DMS153 (cell line): ENCODE data around the gene NUDCD3.

ENCODE experiments used
- DNase-seq: peaks from one replicate; lab custom pipeline; 2025; lab: John Stamatoyannopoulos, UW

Gene NUDCD3

DNA sequence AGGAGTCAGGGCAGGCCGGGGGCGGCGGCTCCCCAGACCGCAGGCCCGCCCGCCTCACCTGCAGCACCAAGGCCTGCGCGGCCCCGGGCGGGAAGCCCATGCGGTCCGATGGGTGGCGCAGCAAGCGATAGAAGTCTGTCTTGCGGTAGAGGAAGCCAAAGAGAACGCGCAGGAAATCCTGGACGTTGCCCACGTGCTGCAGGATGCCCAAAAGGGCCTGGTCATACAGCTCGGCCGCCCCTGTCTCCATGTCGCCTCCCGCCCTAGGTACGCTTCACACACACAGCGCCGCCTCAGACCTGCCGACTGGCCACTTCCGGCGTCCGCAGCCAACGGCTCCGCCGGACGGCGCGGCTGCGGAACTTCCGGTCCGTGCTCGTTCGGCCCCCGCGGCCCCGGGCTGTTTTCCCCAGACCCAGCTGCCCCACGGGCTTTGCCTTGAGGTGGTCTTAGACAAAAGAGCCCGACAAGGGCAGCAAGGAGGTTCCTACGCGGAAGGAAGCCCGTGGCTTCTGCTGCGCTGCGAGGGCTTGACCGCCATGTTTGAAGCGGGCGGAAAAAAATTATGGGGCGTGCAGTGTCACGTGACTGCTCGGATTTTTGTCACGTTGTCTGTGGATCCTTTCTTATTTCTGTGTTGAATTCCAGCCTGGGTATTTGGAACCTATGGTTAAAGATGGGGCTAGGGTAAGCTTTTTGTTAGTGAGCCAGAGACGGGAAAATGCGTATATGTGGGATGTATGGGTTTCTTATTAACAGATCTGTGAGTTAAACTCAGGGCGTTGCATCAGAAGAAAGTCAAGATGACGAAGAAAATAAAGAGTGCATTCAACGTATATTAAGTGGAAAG, at the start of gene NUDCD3:
TSS of gene NUDCD3 (minus strand) at position 308 of the 850 bp plus-strand sequence. CDS start at position 250, 58 bp downstream.
- peak; percentile 85 for DNase-seq

DNA sequence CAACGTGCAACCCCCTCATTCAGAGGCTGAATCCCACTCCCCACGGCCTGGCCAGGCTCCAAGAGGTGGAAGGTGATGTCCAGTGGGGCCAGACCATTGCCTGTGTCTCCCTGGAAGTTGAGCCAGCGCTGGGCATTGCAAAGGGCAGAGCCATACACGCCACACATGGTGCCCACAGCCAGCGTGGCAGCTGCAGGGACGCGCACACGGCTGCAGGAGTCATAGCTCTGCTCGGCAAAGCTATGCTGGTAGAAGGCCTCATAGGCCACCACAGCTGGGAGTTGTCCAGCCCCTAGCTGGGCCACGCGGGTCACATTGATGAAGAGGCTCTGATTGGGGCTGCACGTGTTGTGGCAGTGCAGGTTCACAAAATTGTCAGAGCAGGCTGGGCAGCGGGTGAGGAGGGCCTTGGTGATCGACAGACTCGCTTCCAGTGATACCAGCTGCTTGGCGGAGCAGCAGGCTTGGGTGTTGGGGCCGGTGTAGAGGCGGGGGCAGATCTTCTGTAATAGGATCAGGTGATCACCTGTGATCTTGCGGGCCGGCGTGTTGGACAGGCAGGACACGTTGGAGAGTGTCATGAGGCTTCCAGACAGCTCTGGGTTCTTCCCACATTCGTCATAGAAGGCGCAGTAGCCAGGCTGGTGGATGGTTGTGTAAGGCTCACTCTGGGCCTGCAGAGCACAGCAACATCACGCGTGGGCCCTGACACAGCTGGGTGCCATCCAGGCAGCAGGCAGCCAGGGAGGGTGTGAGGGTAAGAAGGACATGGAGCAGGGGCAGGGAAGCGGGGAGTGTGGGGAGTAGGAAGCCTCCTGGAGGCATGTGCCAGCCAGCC, 49.4 kb upstream of the NUDCD3 start:
- no peak for DNase-seq

DNA sequence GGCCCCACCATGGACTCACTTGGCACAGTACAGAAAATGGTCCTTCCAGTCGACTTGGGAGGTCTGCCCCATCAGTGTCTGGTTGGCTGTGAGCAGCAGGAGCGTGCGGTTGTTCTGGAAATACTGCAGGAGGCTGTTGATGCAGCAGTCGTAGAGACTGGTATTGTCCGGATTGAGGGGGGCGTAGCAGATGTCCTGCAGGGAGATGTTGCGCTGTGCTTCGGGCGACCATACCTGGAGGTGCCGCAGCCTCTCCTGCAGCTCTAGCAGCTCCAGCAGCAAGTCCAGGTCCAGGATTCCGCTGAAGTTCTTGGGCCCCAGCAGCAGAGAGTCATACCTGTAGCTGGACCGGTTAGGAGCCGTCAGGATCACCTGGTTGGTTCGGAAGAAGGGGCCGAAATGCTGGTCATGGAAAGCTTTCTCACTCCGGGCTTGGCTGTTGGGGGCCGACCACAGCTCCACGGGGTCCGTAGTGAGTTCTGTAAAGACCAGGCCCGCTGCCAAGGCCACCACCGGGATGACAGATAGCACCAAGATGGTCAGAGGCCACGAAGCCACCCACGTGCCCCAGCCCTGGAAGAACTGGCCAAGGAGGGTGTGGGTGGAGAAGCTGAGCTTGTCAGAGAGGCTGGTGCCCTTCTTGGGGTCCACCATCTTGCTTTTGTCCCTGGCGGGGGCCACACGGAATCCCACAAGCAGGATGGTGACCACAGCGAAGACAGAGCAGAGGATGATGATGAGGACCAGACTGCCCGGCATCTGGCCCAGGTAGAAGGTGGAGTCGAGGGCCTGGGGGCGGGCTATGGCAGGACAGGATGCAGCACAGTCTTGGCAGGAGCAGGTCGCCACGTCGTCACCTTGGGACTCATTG, 48.6 kb upstream of the NUDCD3 start:
- DNase-seq = no peak

DNA sequence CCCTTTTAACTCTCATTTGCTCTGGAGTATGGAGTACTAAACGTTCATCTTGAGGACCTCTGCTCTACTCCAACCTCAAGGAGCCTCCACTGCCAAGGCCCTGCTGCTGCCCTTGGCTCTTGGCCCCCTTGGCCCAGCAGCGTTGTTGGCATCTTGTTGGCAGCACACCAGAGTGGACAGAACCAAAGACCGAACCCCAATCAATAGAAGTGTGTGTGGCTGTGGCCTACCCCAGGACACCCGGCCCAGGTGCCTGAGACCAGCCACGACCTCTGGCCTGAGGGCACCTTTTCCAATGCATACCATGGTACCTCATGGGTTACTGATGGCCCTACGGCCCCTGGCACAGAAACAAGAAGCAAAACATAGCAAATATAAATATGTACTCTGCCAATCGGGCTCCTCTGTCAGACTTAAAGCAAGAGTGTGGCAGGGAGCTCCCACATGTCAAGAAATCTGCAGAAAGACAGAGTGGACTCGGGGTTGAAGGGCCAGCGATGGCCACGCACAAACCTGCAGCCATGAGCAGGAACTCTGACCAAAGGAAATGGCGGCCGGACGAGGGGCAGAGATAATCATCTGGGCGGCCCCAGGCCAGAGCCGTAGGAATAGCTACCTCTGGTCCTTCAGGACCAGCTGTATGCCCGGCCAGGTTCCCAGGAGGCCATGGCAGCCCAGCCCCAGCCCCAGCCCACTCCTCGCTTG, 47.8 kb upstream of the NUDCD3 start:
- DNase-seq = no peak

DNA sequence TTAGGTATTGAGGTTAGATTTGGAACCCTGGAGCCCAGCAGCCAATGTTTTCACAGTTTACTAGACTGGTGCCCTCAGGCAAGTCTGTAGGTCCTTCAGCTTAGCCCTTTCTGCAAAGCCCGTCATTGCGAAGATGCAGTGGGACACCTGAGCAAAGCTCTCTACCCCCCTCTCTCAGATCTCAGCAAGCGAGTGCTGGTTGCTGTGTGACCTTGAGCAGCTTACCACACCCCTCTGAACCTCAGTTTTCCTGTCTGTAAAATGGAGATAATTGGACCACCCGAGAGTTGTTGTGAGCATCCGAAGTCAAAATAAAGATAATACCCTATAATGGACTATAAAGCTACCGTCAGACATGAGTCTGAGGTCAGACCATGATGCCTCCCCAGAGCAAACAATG, 47.0 kb upstream of the NUDCD3 start:
- no peak for DNase-seq

DNA sequence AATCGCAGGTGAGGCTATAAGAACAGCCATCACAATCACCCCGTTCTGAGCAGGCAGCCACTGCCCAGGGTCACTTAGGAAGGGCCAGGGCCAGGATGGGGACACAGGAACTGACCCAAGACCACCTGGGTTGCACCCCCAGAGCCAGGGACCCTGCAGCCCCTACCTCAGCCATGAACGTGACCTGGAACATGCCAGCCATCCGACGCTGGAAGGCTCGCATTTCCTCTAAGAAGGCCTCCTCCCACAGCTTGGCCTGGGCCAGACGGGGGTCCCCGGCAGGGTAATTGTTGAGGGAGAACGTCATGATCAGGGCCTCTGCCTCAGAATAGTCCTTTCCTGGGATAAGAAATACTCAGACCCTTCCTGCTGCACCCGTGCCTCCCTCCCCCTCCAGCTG, 45.6 kb upstream of the NUDCD3 start:
- DNase-seq = no peak

DNA sequence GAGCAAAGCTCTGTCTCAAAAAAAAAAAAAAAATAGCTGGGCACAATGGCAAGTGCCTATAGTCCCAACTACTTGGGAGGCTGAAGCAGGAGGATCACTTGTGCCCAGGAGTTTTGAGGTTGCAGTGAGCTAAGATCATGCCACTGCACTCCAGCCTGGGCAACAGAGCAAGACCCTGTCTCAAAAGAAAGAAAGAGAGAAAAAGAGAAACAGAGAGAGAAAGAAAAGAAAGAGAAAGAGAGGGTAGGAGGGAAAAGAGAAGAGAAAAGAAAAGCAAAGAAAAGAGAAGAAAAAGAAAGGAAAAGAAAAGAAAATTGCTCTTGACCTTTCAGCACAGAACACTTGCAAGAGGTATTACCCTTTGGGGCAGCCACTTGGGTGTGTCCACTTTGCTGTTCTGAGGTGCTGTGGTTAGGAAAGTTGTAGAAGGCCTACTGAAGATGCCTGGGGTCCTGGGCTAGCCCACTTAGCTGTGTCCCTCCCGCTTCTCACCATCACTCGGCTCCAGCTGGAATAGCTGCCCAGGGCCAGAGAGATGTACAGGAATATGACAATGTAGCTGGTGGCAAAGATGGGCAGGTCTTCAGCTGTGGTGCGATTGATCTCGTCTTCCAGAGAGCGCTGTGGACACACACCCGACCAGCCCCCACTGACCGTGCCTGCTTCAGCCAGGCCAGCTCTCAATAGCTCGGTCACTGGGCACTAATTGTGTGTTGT, 45.0 kb upstream of the NUDCD3 start:
- no peak for DNase-seq

DNA sequence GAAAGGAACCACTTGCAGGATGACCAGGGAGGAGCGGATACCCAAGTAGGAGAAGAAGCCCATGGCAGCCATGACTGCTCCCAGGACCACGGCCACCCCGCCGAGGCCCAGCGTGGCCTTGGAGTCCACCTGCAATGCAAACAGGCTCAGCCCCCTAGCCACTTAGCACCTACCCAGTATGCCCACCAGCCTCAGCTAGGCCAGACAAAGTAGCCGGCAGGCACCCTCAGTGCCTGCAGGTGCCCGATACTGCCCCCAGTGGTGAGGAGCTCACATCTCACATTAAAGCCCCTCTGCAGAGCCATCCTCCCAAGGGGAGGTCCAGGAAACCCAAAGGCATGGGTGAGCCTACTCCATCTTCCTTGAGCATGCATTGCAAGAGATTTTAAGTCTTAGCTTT, 44.0 kb upstream of the NUDCD3 start:
- DNase-seq = peak; percentile 62

DNA sequence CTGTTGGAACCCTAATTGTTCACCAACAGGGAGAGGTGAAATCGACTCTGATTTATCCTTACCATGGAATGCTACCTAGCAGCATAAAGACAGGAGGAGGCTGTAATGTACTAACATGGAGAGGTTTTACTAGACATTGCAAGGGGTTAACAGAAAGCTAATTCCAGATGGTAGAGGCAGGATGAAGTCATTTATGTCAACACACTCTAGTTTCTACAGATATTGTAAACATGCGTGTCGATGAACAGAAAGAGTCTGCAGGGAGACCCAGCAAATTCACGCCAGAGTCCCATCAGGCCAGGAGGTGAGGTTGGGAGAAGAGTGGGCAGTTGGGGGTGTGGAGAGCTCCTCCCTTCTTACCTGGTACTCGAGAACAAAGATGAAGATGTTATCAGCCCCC, 43.6 kb upstream of the NUDCD3 start:
- DNase-seq = peak; percentile 82

DNA sequence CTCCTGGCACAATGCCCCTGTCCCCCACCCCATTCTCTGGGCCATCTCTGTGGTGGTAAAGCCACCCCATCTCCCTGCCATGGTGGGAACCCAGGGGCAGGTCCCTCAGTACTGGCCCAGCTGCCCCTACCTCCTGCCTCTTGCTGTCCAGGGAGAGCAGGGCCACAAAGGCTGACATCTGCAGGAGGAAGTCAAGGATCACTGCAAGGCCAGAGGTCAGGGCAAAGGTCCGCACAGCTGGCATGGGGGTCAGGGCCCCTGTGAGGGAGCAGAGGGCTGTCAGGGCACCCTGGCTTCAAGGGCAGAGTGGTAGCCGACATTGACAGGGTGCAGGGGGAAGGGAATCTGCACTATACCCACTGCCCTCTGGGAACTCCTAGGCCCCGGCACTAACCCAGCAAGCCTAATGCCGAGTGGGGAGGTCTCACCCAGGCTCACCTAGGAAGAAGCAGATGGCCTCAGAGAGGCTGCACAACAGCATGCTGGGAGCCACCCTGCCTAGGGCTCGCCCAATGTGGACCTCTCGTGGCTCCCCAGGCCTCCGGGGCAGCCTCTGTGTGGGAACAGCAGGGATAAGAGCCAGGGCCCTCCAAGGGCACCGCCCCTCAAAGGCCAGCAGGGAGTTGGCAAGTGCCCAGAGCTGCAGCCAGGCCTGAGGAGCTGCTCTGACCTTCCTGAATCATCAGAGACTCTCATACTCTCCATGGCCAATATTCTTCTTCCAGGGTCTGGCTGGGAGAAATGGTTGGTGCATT, 43.0 kb upstream of the NUDCD3 start:
- peak; percentile 42 for DNase-seq

DNA sequence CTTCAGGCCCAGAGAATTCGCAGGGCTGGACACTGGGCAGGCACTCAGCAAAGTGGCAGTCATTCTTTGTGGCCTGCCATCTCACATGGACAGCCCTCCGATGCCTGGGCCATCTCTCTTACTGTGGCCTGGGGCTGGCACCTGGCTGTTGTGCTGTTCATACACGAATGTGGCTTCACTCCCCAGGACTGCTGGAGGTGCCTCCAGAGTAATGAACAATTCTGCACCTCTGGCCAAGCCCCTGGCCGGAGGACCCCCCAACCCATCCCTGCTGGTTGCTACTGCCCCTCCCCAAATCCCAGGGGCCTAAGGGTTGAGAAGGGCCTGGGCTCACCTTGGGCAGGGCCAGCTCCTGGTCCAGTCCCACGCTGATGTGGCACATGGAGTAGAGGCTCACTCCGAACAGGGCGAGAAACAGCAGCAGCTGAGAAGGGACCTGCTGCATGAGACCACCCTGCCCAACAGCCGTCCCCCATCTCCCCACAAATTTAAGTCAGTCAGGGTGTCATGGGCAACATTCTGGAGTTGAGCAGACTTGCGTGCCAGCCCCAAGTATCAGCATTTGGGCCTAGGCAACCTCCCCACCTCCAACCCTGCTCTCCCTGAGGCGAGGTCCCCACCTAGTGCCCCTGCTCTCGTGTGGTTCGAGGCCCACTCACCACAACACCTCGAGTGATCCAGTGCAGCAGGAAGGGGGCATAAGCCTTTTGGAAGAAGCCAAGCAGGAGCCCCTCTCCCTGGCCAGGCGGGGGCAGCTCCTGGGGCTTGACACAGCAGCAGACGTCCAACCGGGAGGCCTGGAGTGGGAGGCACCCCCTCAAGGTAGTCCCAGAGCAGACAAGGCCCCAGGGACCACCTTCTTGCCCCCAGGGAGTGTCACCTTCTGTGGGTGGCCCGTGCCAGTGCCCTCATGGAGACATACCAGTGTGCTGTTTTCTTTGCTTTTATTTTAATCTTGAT, 41.2 kb upstream of the NUDCD3 start:
- no peak for DNase-seq

DNA sequence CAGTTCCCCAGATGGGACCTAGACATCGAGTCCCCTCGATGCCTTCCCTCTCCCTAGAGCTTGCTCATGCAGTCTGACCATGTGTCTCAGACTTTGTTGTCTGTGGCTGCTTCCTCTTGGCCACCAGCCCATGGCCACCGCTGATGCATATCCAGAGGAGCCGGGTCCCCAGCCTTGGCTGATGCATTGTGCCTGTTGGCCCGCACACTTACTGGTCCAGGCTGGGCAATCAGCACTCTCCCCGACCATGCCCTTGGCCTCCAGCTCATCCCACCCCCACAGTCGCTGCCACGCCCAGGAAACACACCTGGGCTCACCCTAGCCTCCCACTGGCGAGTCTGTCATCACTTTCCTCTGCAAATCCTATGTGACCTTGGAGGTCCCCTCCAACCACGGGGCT, 40.5 kb upstream of the NUDCD3 start:
- no peak for DNase-seq

DNA sequence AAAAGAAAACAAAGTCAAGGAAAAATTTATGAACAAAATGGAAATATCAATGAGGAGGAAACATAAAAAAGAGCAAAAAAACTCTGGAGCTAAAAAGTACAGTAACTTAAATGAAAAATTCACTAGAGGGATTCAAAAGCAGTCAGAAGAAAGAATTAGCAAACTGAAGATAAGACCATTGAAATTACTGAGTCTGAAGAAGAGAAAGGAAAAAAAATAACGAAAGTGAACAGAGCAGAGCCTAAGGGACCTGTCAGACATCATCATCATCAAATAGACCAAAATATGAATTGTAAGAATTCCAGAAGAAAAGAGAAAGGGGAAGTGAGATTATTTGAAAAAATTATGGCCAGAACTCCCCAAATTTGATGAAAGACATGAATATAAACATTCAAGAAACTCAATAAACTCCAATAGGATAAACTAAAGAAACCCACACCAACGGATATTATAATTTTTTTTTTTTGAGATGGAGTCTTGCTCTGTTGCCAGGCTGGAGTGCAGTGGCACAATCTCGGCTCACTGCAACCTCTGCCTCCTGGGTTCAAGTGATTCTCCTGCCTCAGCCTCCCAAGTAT, 34.4 kb upstream of the NUDCD3 start:
- no peak for DNase-seq

DNA sequence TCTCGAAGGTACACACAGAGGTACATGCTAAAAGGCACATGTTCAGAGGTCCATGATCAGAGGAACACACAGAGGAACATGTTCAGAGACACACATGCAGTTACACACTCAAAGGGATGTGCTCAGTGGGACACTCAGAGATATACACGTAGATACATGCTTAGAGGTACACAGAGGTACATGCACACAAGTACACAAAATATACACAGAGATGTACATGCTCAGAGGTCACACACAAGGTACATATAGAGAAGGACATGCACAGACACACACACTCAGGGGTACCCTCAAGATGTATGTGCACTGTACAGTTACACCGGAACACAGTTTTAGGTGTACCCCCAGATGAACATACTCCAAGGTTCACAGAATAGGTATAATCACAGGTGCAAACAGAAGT, 31.9 kb upstream of the NUDCD3 start:
- no peak for DNase-seq

DNA sequence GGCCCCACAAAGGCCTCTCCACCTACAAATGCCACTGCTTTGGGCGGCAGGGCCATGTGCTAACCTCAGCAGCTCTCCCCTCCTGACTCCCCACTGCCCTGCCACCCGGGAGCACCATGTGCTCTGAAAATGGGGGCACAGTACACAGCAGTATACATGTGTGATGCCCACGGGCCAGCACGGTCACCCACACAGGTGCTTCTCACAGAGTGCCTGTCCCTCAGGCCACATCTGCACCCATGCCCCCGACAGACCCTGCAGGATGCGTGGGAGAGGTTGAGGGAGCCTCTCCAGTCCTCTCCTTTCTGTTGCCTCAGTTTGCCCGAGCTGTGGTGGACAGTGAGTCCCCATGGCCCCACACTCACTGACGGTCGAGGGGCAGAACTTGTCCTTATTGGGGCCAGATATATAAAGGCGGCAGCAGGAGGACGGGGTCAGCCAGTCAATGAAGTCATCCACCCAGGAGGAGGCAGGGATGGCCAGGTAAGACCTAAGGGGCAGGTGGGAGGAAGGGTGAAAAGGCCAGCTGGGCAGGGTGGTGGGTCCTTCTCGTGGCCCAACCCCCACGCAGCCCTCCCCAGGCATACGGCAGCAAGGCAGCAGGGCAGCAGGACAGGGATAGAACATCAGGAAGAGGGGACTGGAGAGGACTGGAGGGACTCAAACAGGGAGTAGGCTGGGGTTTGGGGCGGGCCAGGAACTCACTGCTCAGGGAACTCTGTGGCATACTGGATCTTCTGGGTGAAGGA, 31.1 kb upstream of the NUDCD3 start:
- DNase-seq = no peak

DNA sequence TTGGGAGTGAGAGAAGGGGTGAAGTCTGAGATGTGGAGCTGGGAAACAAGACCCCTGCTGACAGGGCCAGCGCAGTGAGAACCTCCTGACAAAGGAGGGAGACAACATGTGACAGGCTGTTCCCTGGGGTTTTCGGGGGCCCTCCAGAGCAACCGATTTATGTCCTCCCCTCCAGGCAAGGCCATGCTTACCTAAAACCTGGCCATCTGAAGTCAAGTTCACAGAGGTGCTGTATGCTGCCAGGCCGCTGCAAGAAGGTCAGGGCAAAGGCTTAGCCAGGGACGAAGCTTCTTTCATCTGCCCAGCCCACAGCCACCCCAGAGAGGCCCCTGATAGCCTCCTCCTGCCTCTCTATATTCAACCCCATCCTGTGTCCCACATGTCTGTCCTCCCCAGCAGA, 30.1 kb upstream of the NUDCD3 start:
- DNase-seq = no peak

DNA sequence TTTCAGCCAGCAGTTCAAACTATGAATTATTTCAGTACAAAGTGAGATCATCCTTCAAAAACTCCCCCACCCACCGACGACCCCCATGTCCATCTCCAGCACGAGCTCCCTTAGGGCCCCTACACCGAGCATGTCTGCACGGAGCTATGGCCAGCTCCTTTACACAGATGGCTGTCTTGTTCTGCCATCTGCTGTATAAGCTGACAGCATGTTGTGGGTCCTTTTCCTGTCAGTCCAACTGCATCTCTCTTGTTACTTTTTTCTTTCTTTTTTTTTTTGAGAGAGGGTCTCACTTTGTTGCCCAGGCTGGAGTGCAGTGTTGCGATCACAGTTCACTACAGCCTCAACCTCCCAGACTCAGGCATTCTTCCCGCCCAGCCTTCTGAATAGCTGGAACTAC, 29.1 kb upstream of the NUDCD3 start:
- no peak for DNase-seq

DNA sequence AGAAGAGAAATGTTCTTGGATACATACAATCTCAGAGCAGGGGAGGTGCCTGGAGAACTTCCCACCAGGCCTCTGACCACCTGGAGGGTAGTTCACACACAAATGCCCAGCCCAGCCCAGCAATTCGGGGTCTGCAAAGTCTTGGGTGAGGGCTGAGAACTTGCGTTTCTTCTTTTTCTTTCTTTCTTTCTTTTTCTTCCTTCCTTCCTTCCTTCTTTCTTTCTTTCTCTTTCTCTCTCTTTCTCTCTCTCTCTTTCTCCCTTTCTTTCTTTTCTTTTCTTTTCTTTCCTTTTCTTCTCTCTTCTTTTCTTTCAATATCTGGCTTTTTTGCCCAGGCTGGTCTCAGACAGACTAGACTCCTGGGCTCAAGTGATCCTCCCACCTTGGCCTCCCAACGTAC, 28.3 kb upstream of the NUDCD3 start:
- DNase-seq = no peak
